H1 (cell line): ENCODE results near the gene COX14. TPM values are rescaled to one million over a fixed set of nuclear protein-coding genes. Genes with fewer than 3 reads are reported as not detected.

Experiments
- CTCF ChIA-PET: fragments of 300-600 bp; sonication (Branson Sonifier 250); formaldehyde crosslinking; loops from one replicate; lab custom pipeline; 2021; ENCODE audit not compliant: partially characterized antibody; lab: Charles Lee
- POLR2A ChIA-PET: fragments of 300-600 bp; sonication (Branson Sonifier 250); formaldehyde crosslinking; loops from one replicate; lab custom pipeline; 2021; ENCODE audit warnings: inconsistent platforms; ENCODE audit not compliant: partially characterized antibody; lab: Charles Lee
- DNase-seq, 2 experiments: peaks; one replicate each; pipeline versions ENCODE4 v3.0.0 to v3.0.0-alpha.2; 2010 to 2022; ENCODE audit warnings: low spot score in 2 of 2, low read depth in 1 of 2, mixed read lengths in 1 of 2
- FAIRE-seq: peaks from 2 replicates; lab custom pipeline; 2011; peaks lifted over from hg19 to GRCh38; lab: Jason Lieb, UNC
- H2AFZ ChIP-seq: 2 replicates; pipeline ENCODE4 v1.8.1; 2012; ENCODE audit warnings: low read length, inconsistent platforms
- H2AK5ac ChIP-seq: 2 replicates; pipeline ENCODE4 v1.6.1; 2013; ENCODE audit warnings: low read depth, low read length
- H2BK120ac ChIP-seq: replicated peaks from 2 replicates; pipeline ENCODE3; 2013; ENCODE audit warnings: low read depth, low read length, inconsistent platforms
- H2BK12ac ChIP-seq: 2 replicates; pipeline ENCODE4 v1.6.1; 2013; ENCODE audit warnings: low read depth, low read length
- H2BK15ac ChIP-seq: 2 replicates; pipeline ENCODE4 v1.6.1; 2013; ENCODE audit warnings: low read length
- H2BK20ac ChIP-seq: 2 replicates; pipeline ENCODE4 v1.6.1; 2013; ENCODE audit warnings: low read length
- H2BK5ac ChIP-seq: 2 replicates; pipeline ENCODE4 v1.6.1; 2013; ENCODE audit warnings: low read depth, low read length
- H3K14ac ChIP-seq: 2 replicates; pipeline ENCODE4 v1.6.1; 2013; ENCODE audit warnings: inconsistent platforms; ENCODE audit not compliant: insufficient read length
- H3K18ac ChIP-seq: 2 replicates; pipeline ENCODE4 v1.6.1; 2013; ENCODE audit warnings: low read length; ENCODE audit errors: extremely low read depth
- H3K23ac ChIP-seq: 2 replicates; pipeline ENCODE4 v1.6.1; 2013; ENCODE audit warnings: inconsistent platforms; ENCODE audit not compliant: insufficient read length
- H3K23me2 ChIP-seq: 2 replicates; pipeline ENCODE4 v1.6.1; 2013; ENCODE audit warnings: low read depth, low read length
- H3K27ac ChIP-seq: 2 replicates; pipeline ENCODE4 v1.6.1; 2011; ENCODE audit warnings: low read depth, low read length, inconsistent platforms
- H3K27me3 ChIP-seq, 4 experiments: replicated peaks in 1 of 4; 1 replicate in 1 of 4; 2 replicates in 3 of 4; pipeline versions ENCODE4 v1.6.1 to v1.8.1; 2011 to 2013; ENCODE audit warnings: low read length in 3 of 4, mild to moderate bottlenecking in 3 of 4, inconsistent platforms in 2 of 4, mixed read lengths in 2 of 4, moderate library complexity in 1 of 4; ENCODE audit not compliant: control insufficient read depth in 3 of 4, insufficient read depth in 3 of 4; ENCODE audit errors: extremely low read depth in 1 of 4
- H3K36me3 ChIP-seq, 4 experiments: 2 replicates each; pipeline versions ENCODE4 v1.6.1 to v1.8.1; 2011 to 2013; ENCODE audit warnings: mild to moderate bottlenecking in 4 of 4, low read length in 3 of 4, moderate library complexity in 2 of 4, control low read depth in 1 of 4, inconsistent platforms in 1 of 4; ENCODE audit not compliant: insufficient read depth in 4 of 4, control insufficient read depth in 2 of 4
- H3K4ac ChIP-seq: replicated peaks from 2 replicates; pipeline ENCODE3; 2013; ENCODE audit warnings: low read length, low read depth, mixed read lengths, inconsistent platforms; ENCODE audit not compliant: insufficient read length
- H3K4me1 ChIP-seq, 4 experiments: replicated peaks in 1 of 4; 1 replicate in 1 of 4; 2 replicates in 3 of 4; pipeline versions ENCODE4 v1.6.1 to v1.8.1; 2011 to 2013; ENCODE audit warnings: low read length in 3 of 4, inconsistent platforms in 2 of 4, mixed read lengths in 1 of 4; ENCODE audit not compliant: insufficient read depth in 4 of 4, control insufficient read depth in 3 of 4
- H3K4me2 ChIP-seq, 2 experiments: 2 replicates each; pipeline versions ENCODE4 v1.6.1 to v1.8.1; 2011 to 2013; ENCODE audit warnings: low read depth in 2 of 2, low read length in 2 of 2, control low read depth in 1 of 2, inconsistent platforms in 1 of 2, mild to moderate bottlenecking in 1 of 2; ENCODE audit not compliant: insufficient read depth in 1 of 2
- H3K4me3 ChIP-seq, 4 experiments: fragments of 200-600, 300-600 bp in 1 of 4; sonication (generic), shearing (Covaris generic), sonication (Bioruptor Twin) in 1 of 4; 2 replicates each; pipeline versions ENCODE4 v1.5.1 to v1.8.1; 2011 to 2016; ENCODE audit warnings: low read length in 4 of 4, low read depth in 3 of 4, control low read depth in 2 of 4, inconsistent platforms in 2 of 4, mild to moderate bottlenecking in 2 of 4, mixed read lengths in 1 of 4, moderate library complexity in 1 of 4; ENCODE audit not compliant: insufficient read depth in 2 of 4; ENCODE audit errors: extremely low read depth in 1 of 4
- H3K56ac ChIP-seq: replicated peaks from 2 replicates; pipeline ENCODE3; 2013; ENCODE audit warnings: low read depth, mild to moderate bottlenecking, mixed read lengths, low read length, inconsistent platforms; ENCODE audit not compliant: insufficient read length
- H3K79me1 ChIP-seq: 2 replicates; pipeline ENCODE4 v1.6.1; 2013; ENCODE audit warnings: low read depth, low read length, control low read depth
- H3K79me2 ChIP-seq, 2 experiments: 2 replicates each; pipeline versions ENCODE4 v1.6.1 to v1.8.1; 2012 to 2013; ENCODE audit warnings: low read length in 2 of 2, mild to moderate bottlenecking in 2 of 2, inconsistent platforms in 1 of 2; ENCODE audit not compliant: insufficient read depth in 2 of 2, control insufficient read depth in 1 of 2
- H3K9ac ChIP-seq, 4 experiments: replicated peaks in 1 of 4; 1 replicate in 1 of 4; 2 replicates in 3 of 4; pipeline versions ENCODE4 v1.6.1 to v1.8.1; 2011 to 2013; ENCODE audit warnings: low read depth in 3 of 4, low read length in 3 of 4, control low read depth in 2 of 4, mild to moderate bottlenecking in 2 of 4, moderate library complexity in 2 of 4, inconsistent platforms in 1 of 4; ENCODE audit errors: extremely low read depth in 1 of 4
- H3K9me3 ChIP-seq, 2 experiments: 2 replicates each; pipeline versions ENCODE4 v1.6.1 to v1.8.1; 2012 to 2013; ENCODE audit warnings: mild to moderate bottlenecking in 2 of 2, moderate library complexity in 2 of 2, control low read depth in 1 of 2, inconsistent platforms in 1 of 2, low read depth in 1 of 2, low read length in 1 of 2, mixed read lengths in 1 of 2; ENCODE audit not compliant: insufficient read depth in 2 of 2
- H4K20me1 ChIP-seq, 2 experiments: replicated peaks in 1 of 2; 2 replicates each; pipeline versions ENCODE3 to v1.8.1; 2011 to 2013; ENCODE audit warnings: inconsistent platforms in 2 of 2, low read length in 2 of 2, mild to moderate bottlenecking in 1 of 2; ENCODE audit not compliant: insufficient read depth in 2 of 2, control insufficient read depth in 1 of 2
- H4K5ac ChIP-seq: 2 replicates; pipeline ENCODE4 v1.6.1; 2013; ENCODE audit warnings: low read length, low read depth, mixed read lengths, inconsistent platforms; ENCODE audit not compliant: insufficient read length
- H4K8ac ChIP-seq: 2 replicates; pipeline ENCODE4 v1.8.0; 2013; ENCODE audit warnings: mild to moderate bottlenecking, moderate library complexity, low read length, inconsistent platforms; ENCODE audit not compliant: insufficient read depth; ENCODE audit errors: extremely low read depth
- H4K91ac ChIP-seq: replicated peaks from 2 replicates; pipeline ENCODE3; 2013; ENCODE audit warnings: low read length, mixed read lengths, inconsistent platforms; ENCODE audit not compliant: insufficient read length
- RXRA ChIP-seq: IDR thresholded peaks from 2 replicates; pipeline ENCODE4 v1.6.1; 2011; ENCODE audit warnings: low read depth, mild to moderate bottlenecking, low read length, moderate library complexity; ENCODE audit not compliant: insufficient read depth
- SP4 ChIP-seq: IDR thresholded peaks from 2 replicates; pipeline ENCODE4 v1.6.1; 2012; ENCODE audit warnings: low read length, inconsistent platforms
- WGBS, 2 experiments: shearing (Covaris generic) in 1 of 2; methylation state at CpG; one replicate each; pipeline versions ENCODE4 v1.1.6 to v1.1.7; 2013 to 2015; ENCODE audit warnings: low lambda C conversion rate in 2 of 2, mixed read lengths in 2 of 2, inconsistent platforms in 1 of 2, low coverage in 1 of 2, missing lambda C conversion rate in 1 of 2; ENCODE audit not compliant: insufficient replicate concordance in 2 of 2, insufficient coverage in 1 of 2, insufficient read length in 1 of 2; ENCODE audit errors: extremely low coverage in 1 of 2, missing lambda C conversion rate in 1 of 2; 5-methylcytosine and 5-hydroxymethylcytosine counted together
- polyA plus RNA-seq, 7 experiments: library from polyadenylated mRNA; depleted of rRNA in 3 of 7; stranded (reverse) in 5 of 7; unstranded in 2 of 7; fragments of >200 nt in 5 of 7; fragments of 200-250 nt in 2 of 7; gene quantifications; 1 replicate in 5 of 7; 2 replicates in 1 of 7; 4 replicates in 1 of 7; pipeline versions ENCODE4 v1.2.1 to v1.2.3, GENCODE V29; 2011 to 2013; ENCODE audit warnings: missing spikeins in 2 of 7, mixed read lengths in 2 of 7
- total RNA-seq: library from RNA; stranded (reverse); fragmentation: NEBNext Ultra II Directional; extraction: Animal tissue kit (Norgen Biotek cat#: 25700); gene quantifications from 2 replicates; pipeline ENCODE4 v1.2.1, GENCODE V29; 2021

COX14 gene
- total and polyA plus RNA-seq, 2 of the 8 experiments (the other 6 are each of a cell fraction or from before 2014, with no cell fraction given) = 40.1 to 102 TPM

DNA sequence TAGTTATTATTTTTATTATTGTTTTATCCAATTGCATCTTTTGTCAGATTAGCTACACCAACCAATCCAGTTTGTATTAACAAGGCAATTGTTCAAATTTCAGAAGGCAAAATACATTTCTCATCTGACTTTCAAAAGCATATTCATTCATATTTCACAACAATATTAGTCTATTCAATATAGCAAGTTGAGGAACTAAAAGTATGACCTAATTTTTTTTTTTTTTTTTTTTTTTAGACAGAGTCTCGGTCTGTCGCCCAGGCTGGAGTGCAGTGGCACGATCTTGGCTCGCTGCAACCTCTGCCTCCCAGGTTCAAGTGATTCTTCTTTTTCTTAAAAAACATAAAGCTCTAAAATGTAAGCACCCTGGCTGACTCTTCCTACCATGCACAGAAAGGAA, 17.3 kb downstream of the COX14 start:
- 83% methylated on average over 3 of the region's 4 CpGs; no CpG with 5 or more reads in 1 of the 2 experiments for WGBS, 2 experiments
- H3K36me3 ChIP-seq = peaks cover 16 to 48% (median 31%) of the 10 kb centered on the region in 4 experiments; a peak in 7 of 8 replicates

More for the DNA sequence above, 17.3 kb downstream of the COX14 start:
- peaks cover 0 to 3% of the 10 kb centered on the region in 2 experiments for H4K20me1 ChIP-seq
- H3K56ac ChIP-seq = no peak overlapping the region
- no peak overlapping the region for H2BK120ac ChIP-seq
- H3K4me2 ChIP-seq = no peak overlapping the region
- no peak for FAIRE-seq
- no peak overlapping the region for H2BK5ac ChIP-seq
- H3K79me2 ChIP-seq = no peaks in the 10 kb centered on the region
- no peak overlapping the region for H3K27ac ChIP-seq
- ChIA-PET CTCF (interaction anchor here (0.6 to 4.2 kb wide), 8 partner anchors 14 to 185 kb away, joined by 3 to 38 read pairs (median 6); partner anchors contain the start of gene COX14), POLR2A (interaction anchor here (0.5 to 4.2 kb wide), 11 partner anchors 9 to 1415 kb away, joined by 3 to 19 read pairs (median 4); partner anchors contain the start of genes CERS5, COX14 and GPD1)
- H4K8ac ChIP-seq = no peak overlapping the region
- no peaks in the 10 kb centered on the region for H3K4me1 ChIP-seq
- H2AK5ac ChIP-seq = no peak overlapping the region
- no peak overlapping the region for H3K14ac ChIP-seq
- H3K4ac ChIP-seq = no peak overlapping the region
- no peak for TF ChIP-seq RXRA
- TF ChIP-seq SP4 = no peak
- H2BK20ac ChIP-seq = no peak overlapping the region
- no peaks in the 10 kb centered on the region for H3K9me3 ChIP-seq
- no peak overlapping the region for H3K4me3 ChIP-seq
- DNase-seq = no peak
- H3K18ac ChIP-seq = no peak overlapping the region
- H2AFZ ChIP-seq = no peak overlapping the region
- H4K91ac ChIP-seq = no peak overlapping the region
- H3K79me1 ChIP-seq = no peaks in the 10 kb centered on the region
- H3K23ac ChIP-seq = no peak overlapping the region
- no peak overlapping the region for H2BK15ac ChIP-seq
- H4K5ac ChIP-seq = no peak overlapping the region
- no peak overlapping the region for H3K9ac ChIP-seq
- no peak overlapping the region for H2BK12ac ChIP-seq
- no peaks in the 10 kb centered on the region for H3K23me2 ChIP-seq
- H3K27me3 ChIP-seq = no peaks in the 10 kb centered on the region
